ENCODE data around the gene ZNF280B. TPM values are rescaled to one million over a fixed set of nuclear protein-coding genes. Genes with fewer than 3 reads are reported as not detected.
"Not testable (repeated sequence)": the region's sequence is repeated elsewhere in the genome, so short reads cannot be mapped to it uniquely, and the experiment has no call there.

Gene ZNF280B
- polyA plus RNA-seq, 3 donors: 0.04 TPM; not detected in 2

GRCh38 chr22:22506736-22507135 lies 1.8 kb downstream of the ZNF280B start:
- Mint-ChIP-seq H3K9me3 (peaks cover 8 to 23% (median 15%) of the 10 kb centered on the region in 7 donors), H3K4me3 (no peak overlapping the region), H3K27ac (no peak overlapping the region), H3K4me1 (peaks cover 11% of the 10 kb centered on the region), H3K36me3 (no peaks in the 10 kb centered on the region), H3K27me3 (ENCODE audit: low read depth in 3 of 3) (peaks cover 6 to 10% (median 8%) of the 10 kb centered on the region in 3 donors)
- Histone ChIP-seq H3K27ac (ENCODE audit: low read depth in 1 of 2, low read length in 2 of 2) (no peak overlapping the region), H3K36me3 (replicated peaks in 1 of 2; ENCODE audit: control insufficient read depth in 1 of 2, insufficient read depth in 2 of 2, low read length in 2 of 2) (no peaks in the 10 kb centered on the region), H3K4me2 (replicated peaks; ENCODE audit: extremely low read depth, low read length, poor library complexity, severe bottlenecking) (no peak overlapping the region), H3K79me2 (ENCODE audit: insufficient read depth, low read length) (no peaks in the 10 kb centered on the region), H3K27me3 (ENCODE audit: control insufficient read depth in 2 of 2, insufficient read depth in 2 of 2, low read length in 2 of 2) (no peaks in the 10 kb centered on the region), H2AFZ (ENCODE audit: insufficient read depth, low read depth, low read length, poor library complexity, severe bottlenecking) (peak overlapping the region; percentile 3), H3K4me3 (replicated peaks in 1 of 3; ENCODE audit: low read depth in 2 of 3, low read length in 3 of 3) (no peak overlapping the region), H3K9me3 (replicated peaks in 1 of 2; ENCODE audit: control insufficient read depth in 1 of 2, insufficient read depth in 1 of 2, low read length in 2 of 2) (peaks cover 13% of the 10 kb centered on the region in 2 donors), H3K4me1 (ENCODE audit: control insufficient read depth in 1 of 2, insufficient read depth in 2 of 2, low read length in 2 of 2) (peaks cover 10 to 15% of the 10 kb centered on the region in 2 donors), H4K20me1 (ENCODE audit: insufficient read depth, low read length) (no peaks in the 10 kb centered on the region), H3K9ac (ENCODE audit: insufficient read depth, low read length, poor library complexity, severe bottlenecking) (no peak overlapping the region)
- intact Hi-C loops (cut with micrococcal nuclease): no loop called here
- no peak for TF ChIP-seq CTCF (IDR thresholded peaks at IDR 0.05)
- no peak for DNase-seq
- no CpG with 5 or more reads among the region's 1 CpG for WGBS (ENCODE audit: insufficient coverage)

- Mint-ChIP-seq H3K27me3 (ENCODE audit: low read depth in 3 of 3) (peaks cover 0 to 4% (median 0%) of the 10 kb centered on the region in 3 donors), H3K36me3 (no peaks in the 10 kb centered on the region), H3K4me3 (no peak overlapping the region), H3K9me3 (no peaks in the 10 kb centered on the region), H3K27ac (no peak overlapping the region), H3K4me1 (no peaks in the 10 kb centered on the region)
- Histone ChIP-seq H3K9ac (ENCODE audit: insufficient read depth, low read length, poor library complexity, severe bottlenecking) (no peak overlapping the region), H3K36me3 (replicated peaks in 1 of 2; ENCODE audit: control insufficient read depth in 1 of 2, insufficient read depth in 2 of 2, low read length in 2 of 2) (no peaks in the 10 kb centered on the region), H3K9me3 (replicated peaks in 1 of 2; ENCODE audit: control insufficient read depth in 1 of 2, insufficient read depth in 1 of 2, low read length in 2 of 2) (no peaks in the 10 kb centered on the region), H3K27ac (ENCODE audit: low read depth in 1 of 2, low read length in 2 of 2) (no peak overlapping the region), H3K79me2 (ENCODE audit: insufficient read depth, low read length) (no peaks in the 10 kb centered on the region), H3K4me1 (ENCODE audit: control insufficient read depth in 1 of 2, insufficient read depth in 2 of 2, low read length in 2 of 2) (no peaks in the 10 kb centered on the region), H3K4me3 (replicated peaks in 1 of 3; ENCODE audit: low read depth in 2 of 3, low read length in 3 of 3) (no peak overlapping the region), H4K20me1 (ENCODE audit: insufficient read depth, low read length) (no peaks in the 10 kb centered on the region), H2AFZ (ENCODE audit: insufficient read depth, low read depth, low read length, poor library complexity, severe bottlenecking) (no peak overlapping the region), H3K4me2 (replicated peaks; ENCODE audit: extremely low read depth, low read length, poor library complexity, severe bottlenecking) (no peak overlapping the region), H3K27me3 (ENCODE audit: control insufficient read depth in 2 of 2, insufficient read depth in 2 of 2, low read length in 2 of 2) (no peaks in the 10 kb centered on the region)
- intact Hi-C loops (cut with micrococcal nuclease): no loop called here
- DNase-seq: no peak
- TF ChIP-seq CTCF (IDR thresholded peaks at IDR 0.05): no peak
- WGBS (ENCODE audit: insufficient coverage): no CpG with 5 or more reads among the region's 2 CpGs
These were observed 10.3 kb downstream of the ZNF280B start for GRCh38 chr22:22498267-22498666.

- H3K4me2 ChIP-seq (replicated peaks; ENCODE audit: extremely low read depth, low read length, poor library complexity, severe bottlenecking); H3K9me3 ChIP-seq (replicated peaks in 1 of 2; ENCODE audit: control insufficient read depth in 1 of 2, insufficient read depth in 1 of 2, low read length in 2 of 2); H3K36me3 Mint-ChIP-seq; H3K4me1 Mint-ChIP-seq; H3K27me3 Mint-ChIP-seq (ENCODE audit: low read depth in 3 of 3); intact Hi-C loops (cut with micrococcal nuclease); H3K79me2 ChIP-seq (ENCODE audit: insufficient read depth, low read length); H3K27ac Mint-ChIP-seq; H3K4me3 Mint-ChIP-seq; H3K36me3 ChIP-seq (replicated peaks in 1 of 2; ENCODE audit: control insufficient read depth in 1 of 2, insufficient read depth in 2 of 2, low read length in 2 of 2); DNase-seq; H3K4me3 ChIP-seq (replicated peaks in 1 of 3; ENCODE audit: low read depth in 2 of 3, low read length in 3 of 3); H3K9me3 Mint-ChIP-seq; H3K9ac ChIP-seq (ENCODE audit: insufficient read depth, low read length, poor library complexity, severe bottlenecking); H4K20me1 ChIP-seq (ENCODE audit: insufficient read depth, low read length); H3K27ac ChIP-seq (ENCODE audit: low read depth in 1 of 2, low read length in 2 of 2); H3K27me3 ChIP-seq (ENCODE audit: control insufficient read depth in 2 of 2, insufficient read depth in 2 of 2, low read length in 2 of 2); H2AFZ ChIP-seq (ENCODE audit: insufficient read depth, low read depth, low read length, poor library complexity, severe bottlenecking); H3K4me1 ChIP-seq (ENCODE audit: control insufficient read depth in 1 of 2, insufficient read depth in 2 of 2, low read length in 2 of 2): not testable (repeated sequence)
- 100% methylated on average over 3 of the region's 3 CpGs for WGBS (ENCODE audit: insufficient coverage)
These were observed 17.0 kb downstream of the ZNF280B start for GRCh38 chr22:22491589-22491988.

Measured in CD14-positive monocyte (primary cell).